Common myeloid progenitor, CD34-positive (primary cell): ENCODE results near the gene ISOC1.

Source experiments
- CTCF ChIA-PET: fragments of 350-600 bp; sonication (Branson Sonifier 250); formaldehyde crosslinking; loops from one replicate; lab custom pipeline; 2021; ENCODE audit warnings: antibody characterized with exemption; lab: Charles Lee
- POLR2A ChIA-PET: fragments of 350-600 bp; sonication (Branson Sonifier 250); formaldehyde crosslinking; loops from one replicate; lab custom pipeline; 2021; ENCODE audit warnings: antibody characterized with exemption; lab: Charles Lee
- DNase-seq, 3 donors: peaks; one replicate each; pipeline versions ENCODE4 v3.0.0 to v3.0.0-alpha.2; 2013
- H3K27ac ChIP-seq, 2 experiments: 1 replicate in 1 of 2; 2 replicates in 1 of 2; pipeline ENCODE4 v1.7.0; 2013; ENCODE audit warnings: inconsistent platforms in 2 of 2, low read length in 2 of 2, mild to moderate bottlenecking in 2 of 2, low read depth in 1 of 2, moderate library complexity in 1 of 2; ENCODE audit not compliant: severe bottlenecking in 2 of 2, insufficient read depth in 1 of 2, poor library complexity in 1 of 2
- H3K27me3 ChIP-seq, 5 experiments: replicated peaks in 2 of 5; 1 replicate in 3 of 5; 2 replicates in 2 of 5; pipeline versions ENCODE4 v1.6.1 to v1.7.0; 2013; ENCODE audit warnings: low read length in 4 of 5, mild to moderate bottlenecking in 2 of 5, moderate library complexity in 2 of 5, inconsistent platforms in 1 of 5; ENCODE audit not compliant: insufficient read depth in 5 of 5, control insufficient read depth in 4 of 5
- H3K36me3 ChIP-seq, 4 experiments: 1 replicate in 2 of 4; 2 replicates in 2 of 4; pipeline versions ENCODE4 v1.6.1 to v1.7.0; 2013; ENCODE audit warnings: low read length in 3 of 4, control low read depth in 1 of 4, mild to moderate bottlenecking in 1 of 4; ENCODE audit not compliant: control insufficient read depth in 4 of 4, insufficient read depth in 4 of 4
- H3K4me1 ChIP-seq, 4 experiments: 1 replicate in 3 of 4; 2 replicates in 1 of 4; pipeline versions ENCODE4 v1.6.1 to v1.7.1; 2013; ENCODE audit warnings: low read length in 3 of 4, mild to moderate bottlenecking in 3 of 4, control low read depth in 1 of 4, inconsistent platforms in 1 of 4, moderate library complexity in 1 of 4; ENCODE audit not compliant: control insufficient read depth in 4 of 4, insufficient read depth in 4 of 4; ENCODE audit errors: control extremely low read depth in 1 of 4
- H3K4me3 ChIP-seq, 7 experiments: 1 replicate in 4 of 7; 2 replicates in 3 of 7; pipeline versions ENCODE4 v1.5.1 to v1.7.0; 2013; ENCODE audit warnings: mild to moderate bottlenecking in 7 of 7, low read length in 6 of 7, moderate library complexity in 6 of 7, inconsistent platforms in 2 of 7, low read depth in 2 of 7, control low read depth in 1 of 7; ENCODE audit not compliant: insufficient read depth in 4 of 7, control insufficient read depth in 1 of 7; ENCODE audit errors: extremely low read depth in 1 of 7
- H3K9me3 ChIP-seq, 5 experiments: 1 replicate in 4 of 5; 2 replicates in 1 of 5; pipeline versions ENCODE4 v1.6.1 to v1.7.1; 2013; ENCODE audit warnings: low read length in 4 of 5, mild to moderate bottlenecking in 2 of 5, inconsistent platforms in 1 of 5, low read depth in 1 of 5, moderate library complexity in 1 of 5; ENCODE audit not compliant: control insufficient read depth in 4 of 5, insufficient read depth in 2 of 5; ENCODE audit errors: control extremely low read depth in 1 of 5
- WGBS: methylation state at CpG from one replicate; pipeline ENCODE4 v1.1.5; 2013; ENCODE audit not compliant: insufficient coverage; 5-methylcytosine and 5-hydroxymethylcytosine counted together

ISOC1 gene

GRCh38 chr5:129114539-129115193 is 20.1 kb downstream of the ISOC1 start:
- DNase-seq, result no peak
- no peak overlapping the region for H3K4me3 ChIP-seq
- ChIA-PET POLR2A (interaction anchor here (0.6 kb wide), 1 partner anchor 16 kb away, joined by 4 read pairs; no protein-coding TSS in a partner anchor), CTCF (interaction anchor here (1.2 to 2.3 kb wide), 2 partner anchors 12 to 17 kb away, joined by 3 to 6 read pairs; no protein-coding TSS in a partner anchor)
- no peak overlapping the region for H3K27ac ChIP-seq
- peaks cover 0 to 3% (median under 1%) of the 10 kb centered on the region in 4 experiments for H3K4me1 ChIP-seq
- H3K9me3 ChIP-seq, result no peaks in the 10 kb centered on the region
- 98% methylated on average over 6 of the region's 10 CpGs for WGBS
- H3K27me3 ChIP-seq, result no peaks in the 10 kb centered on the region
- H3K36me3 ChIP-seq, result peaks cover 4 to 10% (median 7%) of the 10 kb centered on the region in 4 experiments

GRCh38 chr5:129115680-129116079 is 21.1 kb downstream of the ISOC1 start:
- WGBS, result no CpG with 5 or more reads among the region's 2 CpGs
- ChIA-PET POLR2A (no interaction called here), CTCF (interaction anchor here (1.0 to 2.3 kb wide), 3 partner anchors 11 to 18 kb away, joined by 3 to 6 read pairs (median 3); no protein-coding TSS in a partner anchor)
- no peak for DNase-seq
- H3K27me3 ChIP-seq, result no peaks in the 10 kb centered on the region
- H3K9me3 ChIP-seq, result no peaks in the 10 kb centered on the region
- H3K27ac ChIP-seq, result no peak overlapping the region
- peaks cover 2 to 6% (median 4%) of the 10 kb centered on the region in 4 experiments for H3K36me3 ChIP-seq
- H3K4me1 ChIP-seq, result peaks cover 0 to 3% (median under 1%) of the 10 kb centered on the region in 4 experiments
- H3K4me3 ChIP-seq, result no peak overlapping the region

DNA sequence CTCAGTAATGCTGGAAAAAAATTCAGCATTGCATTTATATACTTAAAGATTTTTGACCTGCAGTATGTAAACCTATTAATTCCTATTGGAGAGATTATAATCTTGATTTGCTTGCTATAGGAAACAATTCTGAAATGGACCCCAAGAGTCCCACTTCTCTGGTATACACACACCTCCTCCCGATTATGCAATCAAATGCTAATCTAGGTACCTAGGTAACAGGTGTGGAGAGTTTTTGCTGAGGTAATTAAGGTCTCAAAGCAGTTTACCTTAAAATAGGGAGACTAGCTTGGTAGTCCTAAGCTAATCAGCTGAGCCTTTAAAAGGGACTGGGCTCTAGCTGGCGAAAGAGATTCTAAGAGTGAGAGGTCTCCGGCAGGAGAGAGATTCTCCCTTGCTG is 22.2 kb downstream of the ISOC1 start:
- no peak for DNase-seq
- H3K4me1 ChIP-seq, result no peaks in the 10 kb centered on the region
- WGBS, result 94% methylated on average over 2 of the region's 3 CpGs
- H3K9me3 ChIP-seq, result no peaks in the 10 kb centered on the region
- CTCF ChIA-PET, result interaction anchor here (1.0 to 1.1 kb wide), 2 partner anchors 11 to 19 kb away, joined by 3 to 6 read pairs; no protein-coding TSS in a partner anchor
- no peak overlapping the region for H3K4me3 ChIP-seq
- H3K27ac ChIP-seq, result no peak overlapping the region
- no peaks in the 10 kb centered on the region for H3K27me3 ChIP-seq
- POLR2A ChIA-PET, result no interaction called here
- peaks cover 0 to 6% (median 4%) of the 10 kb centered on the region in 4 experiments for H3K36me3 ChIP-seq

DNA sequence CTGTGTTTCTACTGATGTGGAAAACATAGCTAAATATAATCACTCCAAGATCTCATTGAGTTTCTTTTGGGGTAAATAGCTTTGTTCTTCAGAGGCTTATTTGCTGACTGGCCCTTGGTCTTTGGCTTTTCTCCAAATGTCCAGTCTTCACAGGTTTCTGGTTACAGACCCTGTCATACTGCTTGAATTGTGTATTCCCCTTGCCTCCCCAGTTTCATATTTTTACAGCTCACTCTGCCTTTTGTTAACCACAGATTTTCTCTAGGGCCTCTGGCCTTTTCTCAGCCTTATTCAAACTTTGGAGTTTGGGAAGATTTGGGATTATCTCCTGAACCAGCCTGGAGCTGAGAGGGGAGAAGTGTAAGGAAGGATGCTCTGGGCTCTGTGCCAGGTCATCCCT is 23.9 kb downstream of the ISOC1 start:
- Histone ChIP-seq H3K4me1 (no peaks in the 10 kb centered on the region), H3K27me3 (no peaks in the 10 kb centered on the region), H3K27ac (no peak overlapping the region), H3K36me3 (peaks cover 0 to 5% (median 1%) of the 10 kb centered on the region in 4 experiments), H3K4me3 (no peak overlapping the region), H3K9me3 (no peaks in the 10 kb centered on the region)
- ChIA-PET CTCF (interaction anchor here (1.8 kb wide), 1 partner anchor 213 kb away, joined by 6 read pairs; no protein-coding TSS in a partner anchor), POLR2A (no interaction called here)
- no peak for DNase-seq

DNA sequence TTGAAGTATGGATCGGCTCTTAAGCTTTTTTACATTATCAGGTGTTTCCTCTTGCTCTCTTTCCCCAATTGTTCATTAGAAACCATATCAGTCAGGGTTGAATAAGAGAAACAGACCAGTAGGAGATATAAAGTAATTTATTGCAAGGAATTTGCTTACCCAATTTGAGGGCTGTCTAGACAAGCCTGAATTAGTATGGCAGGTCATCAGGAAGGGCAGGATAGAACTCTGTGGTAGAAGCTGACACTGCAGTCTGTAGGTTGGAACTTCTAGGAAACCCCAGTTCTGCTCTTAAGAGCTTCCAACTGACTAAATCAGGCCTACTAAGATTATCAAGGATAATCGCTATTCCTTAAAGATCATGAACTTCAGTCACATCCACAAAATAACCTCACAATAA is 24.3 kb downstream of the ISOC1 start:
- no peaks in the 10 kb centered on the region for H3K9me3 ChIP-seq
- H3K4me3 ChIP-seq, result no peak overlapping the region
- POLR2A ChIA-PET, result no interaction called here
- CTCF ChIA-PET, result interaction anchor here (1.3 to 1.8 kb wide), 2 partner anchors 24 to 213 kb away, joined by 5 to 6 read pairs; partner anchors contain the start of gene ISOC1
- no peaks in the 10 kb centered on the region for H3K27me3 ChIP-seq
- WGBS, result no CpG with 5 or more reads among the region's 2 CpGs
- peaks cover 0 to 3% (median under 1%) of the 10 kb centered on the region in 4 experiments for H3K36me3 ChIP-seq
- no peaks in the 10 kb centered on the region for H3K4me1 ChIP-seq
- H3K27ac ChIP-seq, result no peak overlapping the region
- no peak for DNase-seq

DNA sequence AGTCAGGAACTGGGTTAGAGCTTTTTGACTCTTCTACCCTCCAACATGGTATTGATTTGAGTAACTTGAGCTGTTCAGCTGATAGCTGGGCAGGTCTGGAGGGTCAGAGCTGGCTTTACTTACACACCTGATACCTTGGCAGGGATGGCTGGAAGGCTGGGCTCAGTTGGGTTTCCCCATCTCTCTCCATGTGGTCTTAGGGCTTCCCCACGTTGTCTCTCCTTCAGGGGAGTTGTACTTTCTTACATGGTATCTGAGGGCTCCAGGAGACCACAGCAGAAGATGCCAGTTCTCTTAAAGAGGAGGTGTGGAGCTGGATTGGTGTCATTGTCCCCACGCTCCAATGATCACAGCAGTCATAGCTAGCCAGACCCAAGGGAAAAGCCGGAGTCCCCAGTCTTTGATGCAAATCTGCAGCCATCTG is 25.6 kb downstream of the ISOC1 start:
- no peak for DNase-seq
- H3K27me3 ChIP-seq, result no peaks in the 10 kb centered on the region
- no peak overlapping the region for H3K4me3 ChIP-seq
- CTCF ChIA-PET, result interaction anchor here (1.3 kb wide), 1 partner anchor 25 kb away, joined by 5 read pairs; the partner anchor contains the start of gene ISOC1
- H3K36me3 ChIP-seq, result peaks cover 0 to 3% (median 0%) of the 10 kb centered on the region in 4 experiments
- no peak overlapping the region for H3K27ac ChIP-seq
- no peaks in the 10 kb centered on the region for H3K4me1 ChIP-seq
- H3K9me3 ChIP-seq, result no peaks in the 10 kb centered on the region
- POLR2A ChIA-PET, result no interaction called here
- WGBS, result 94% methylated on average over 2 of the region's 3 CpGs

DNA sequence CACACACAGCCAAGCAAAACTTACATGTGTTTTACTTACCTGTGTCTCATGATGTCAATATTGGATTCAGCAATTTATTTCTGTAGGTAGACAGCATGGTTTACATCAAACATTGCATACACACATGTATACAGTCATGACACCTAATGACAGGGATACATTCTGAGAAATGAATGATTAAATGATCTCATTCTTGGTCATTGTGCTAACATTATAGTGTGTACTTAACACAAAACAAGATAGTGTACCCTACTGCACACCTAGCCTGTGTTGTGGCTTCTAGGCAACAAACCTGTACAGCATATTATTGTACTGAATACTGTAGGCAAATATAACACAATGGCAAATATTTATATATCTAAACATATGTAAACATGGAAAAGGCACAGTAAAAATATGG is 28.0 kb downstream of the ISOC1 start:
- Histone ChIP-seq H3K27ac (no peak overlapping the region), H3K4me3 (no peak overlapping the region), H3K9me3 (no peaks in the 10 kb centered on the region), H3K4me1 (peaks cover 0 to 8% (median 2%) of the 10 kb centered on the region in 4 experiments), H3K27me3 (no peaks in the 10 kb centered on the region), H3K36me3 (peaks cover 0 to 2% (median 0%) of the 10 kb centered on the region in 4 experiments)
- POLR2A ChIA-PET, result no interaction called here
- no peak for DNase-seq
- CTCF ChIA-PET, result no interaction called here
